GM12864 (cell line): ENCODE measurements around the gene ERBB4.

Experiments
- DNase-seq: peaks from one replicate; pipeline ENCODE4 v3.0.0-alpha.2; 2011; ENCODE audit warnings: low read depth
- H3K4me3 ChIP-seq: 2 replicates; pipeline ENCODE4 v1.5.1; 2011; ENCODE audit warnings: mild to moderate bottlenecking, low read depth, low read length, control low read depth
- CTCF ChIP-seq: IDR thresholded peaks from 2 replicates; pipeline ENCODE4 v1.5.1; 2011; ENCODE audit warnings: low read depth, mild to moderate bottlenecking, moderate library complexity, low read length, control low read depth, inconsistent platforms; ENCODE audit errors: missing control alignments

ERBB4 gene

GRCh38 chr2:211423018-211423417 is 1115.6 kb downstream of the ERBB4 start:
- no peak overlapping the region for H3K4me3 ChIP-seq
- TF ChIP-seq CTCF: no peak
- DNase-seq: no peak

- no peak overlapping the region for H3K4me3 ChIP-seq
- no peak for TF ChIP-seq CTCF
- DNase-seq: no peak
Observed at GRCh38 chr2:211417544-211417943, 1121.1 kb downstream of the ERBB4 start.

- no peak for TF ChIP-seq CTCF
- no peak for DNase-seq
- H3K4me3 ChIP-seq: no peak overlapping the region
Observed at GRCh38 chr2:211416373-211416772, 1122.2 kb downstream of the ERBB4 start.

GRCh38 chr2:211413746-211414145 is 1124.9 kb downstream of the ERBB4 start:
- no peak for DNase-seq
- no peak for TF ChIP-seq CTCF
- no peak overlapping the region for H3K4me3 ChIP-seq

- no peak for TF ChIP-seq CTCF
- no peak overlapping the region for H3K4me3 ChIP-seq
- DNase-seq: no peak
Observed at GRCh38 chr2:211408483-211408891, 1130.1 kb downstream of the ERBB4 start.

- no peak for TF ChIP-seq CTCF
- H3K4me3 ChIP-seq: no peak overlapping the region
- no peak for DNase-seq
Observed at GRCh38 chr2:211407076-211407475, 1131.5 kb downstream of the ERBB4 start.

- no peak overlapping the region for H3K4me3 ChIP-seq
- no peak for TF ChIP-seq CTCF
- no peak for DNase-seq
Observed at GRCh38 chr2:211405036-211405435, 1133.6 kb downstream of the ERBB4 start.
